NCI-H2107 treated with DMSO at 0.1 percent for 48 hours (cell line): ENCODE results near the gene BTN1A1.
"Not testable (repeated sequence)": the region's sequence is repeated elsewhere in the genome, so short reads cannot be mapped to it uniquely, and the experiment has no call there.

Experiments
- DNase-seq: peaks from one replicate; lab custom pipeline; 2025; ENCODE audit not compliant: unreplicated experiment; lab: John Stamatoyannopoulos, UW

BTN1A1 gene

DNA sequence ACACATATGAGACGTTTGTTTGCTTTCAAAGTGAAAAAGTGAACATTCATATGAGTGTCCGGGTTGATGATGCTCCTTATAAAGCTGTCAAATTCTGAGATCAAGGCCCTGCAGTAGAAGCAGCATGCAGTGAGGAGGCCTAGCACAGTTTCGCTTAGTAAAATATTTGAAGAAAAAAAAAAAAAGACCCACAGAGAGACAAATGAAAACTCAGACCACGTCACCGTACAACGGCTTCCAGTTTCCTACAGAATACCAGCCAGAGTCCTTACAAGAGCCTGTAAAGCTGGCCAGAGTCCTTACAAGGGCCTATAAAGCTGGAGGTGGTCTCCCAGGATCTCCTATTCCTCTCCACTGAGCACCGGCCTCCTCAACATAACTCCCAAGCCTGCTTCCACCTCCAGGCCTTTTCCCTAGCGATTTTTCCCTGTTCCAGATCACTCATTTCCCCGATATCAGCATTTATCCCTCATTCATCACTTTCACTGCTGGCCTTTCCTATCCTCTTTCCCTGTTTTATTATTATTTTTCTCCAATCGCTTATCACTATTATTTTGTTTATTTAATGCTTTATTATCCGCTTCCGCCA lies 36.6 kb downstream of the BTN1A1 start:
- no peak for DNase-seq

DNA sequence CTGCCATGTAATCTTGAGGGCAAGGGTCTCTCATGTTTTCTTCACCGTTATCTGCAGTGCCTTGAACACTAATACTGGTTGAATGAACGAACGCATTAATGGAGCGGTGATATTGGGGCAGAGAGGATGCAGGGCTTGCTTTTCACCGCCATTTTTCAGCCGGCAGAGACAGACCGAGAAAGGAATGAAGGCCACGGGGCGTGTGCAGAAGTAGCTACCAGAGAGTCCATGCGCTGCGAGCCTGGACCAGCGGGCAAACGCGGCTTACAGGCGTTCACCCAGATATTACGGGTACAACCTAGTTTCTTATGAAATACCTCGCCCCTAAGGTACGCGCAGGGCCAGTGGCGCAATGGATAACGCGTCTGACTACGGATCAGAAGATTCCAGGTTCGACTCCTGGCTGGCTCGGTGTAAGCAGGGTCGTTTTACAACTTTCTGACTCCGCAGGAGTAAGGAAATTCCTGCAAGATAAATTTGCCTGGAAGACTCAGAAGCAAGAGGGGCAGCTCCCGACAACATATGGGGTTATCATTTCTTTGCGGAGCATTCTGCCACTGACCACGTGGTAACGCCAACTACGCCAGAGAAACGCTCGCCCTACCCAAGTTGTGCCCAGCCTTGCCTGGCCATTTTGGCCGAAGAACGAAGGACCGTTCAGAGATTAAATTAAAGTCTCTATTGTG lies 37.2 kb downstream of the BTN1A1 start:
- peak; percentile 66 for DNase-seq

DNA sequence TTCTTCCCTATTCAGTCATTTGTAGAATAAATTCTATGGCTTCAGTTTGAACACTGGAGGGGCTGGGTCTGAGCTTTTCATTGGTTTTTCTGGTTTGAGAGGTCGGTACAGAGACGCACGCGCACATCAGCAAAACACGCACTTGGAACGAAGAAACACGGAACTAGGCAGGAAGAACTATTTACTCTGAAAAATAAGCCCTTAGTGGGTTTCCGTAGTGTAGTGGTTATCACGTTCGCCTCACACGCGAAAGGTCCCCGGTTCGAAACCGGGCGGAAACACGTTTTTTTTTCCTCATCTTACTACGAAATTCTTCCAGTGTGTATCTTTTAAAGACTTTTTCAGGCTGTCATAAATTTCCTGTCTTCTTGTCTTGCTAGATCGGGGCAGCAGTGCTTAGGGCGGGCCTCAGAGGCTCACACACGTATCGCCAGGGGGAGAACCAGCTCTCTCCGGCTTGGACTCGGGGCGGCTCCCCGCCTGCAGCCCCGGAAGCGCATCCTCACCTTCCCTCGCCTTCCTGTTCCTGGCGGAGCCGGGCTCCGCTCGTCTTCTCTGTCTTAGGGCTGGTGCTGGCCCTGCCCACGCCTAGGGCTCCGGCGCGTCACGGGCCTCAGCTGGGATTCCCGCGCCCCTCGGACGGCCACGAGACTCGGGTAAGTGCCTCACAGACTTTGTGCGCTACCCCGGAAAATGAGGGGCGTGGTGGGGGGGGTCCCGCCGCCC lies 37.9 kb downstream of the BTN1A1 start, which contains the start of gene HMGN4:
Gene HMGN4, plus strand, starts transcription at position 521 of the 726 bp plus-strand sequence. CDS start 6,841 bp downstream, outside the sequence.
- DNase-seq: peak; percentile 56

DNA sequence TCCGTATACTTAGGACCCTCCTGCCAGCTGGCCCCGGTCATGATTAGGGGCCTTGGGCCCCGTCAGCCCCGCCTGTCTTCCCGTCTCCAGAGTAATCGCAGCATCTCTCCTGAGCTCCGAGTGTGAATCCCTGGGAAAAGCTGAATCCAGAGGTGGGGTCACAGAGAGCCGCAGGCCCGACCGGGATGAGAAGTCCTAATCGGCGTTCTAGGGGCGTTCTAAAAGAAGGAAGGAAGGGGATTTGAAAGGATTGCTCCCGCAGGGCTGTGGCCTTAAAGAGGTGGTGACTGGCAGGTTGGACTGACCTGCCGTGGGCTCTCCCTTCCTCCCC lies 38.4 kb downstream of the BTN1A1 start:
- no peak for DNase-seq

DNA sequence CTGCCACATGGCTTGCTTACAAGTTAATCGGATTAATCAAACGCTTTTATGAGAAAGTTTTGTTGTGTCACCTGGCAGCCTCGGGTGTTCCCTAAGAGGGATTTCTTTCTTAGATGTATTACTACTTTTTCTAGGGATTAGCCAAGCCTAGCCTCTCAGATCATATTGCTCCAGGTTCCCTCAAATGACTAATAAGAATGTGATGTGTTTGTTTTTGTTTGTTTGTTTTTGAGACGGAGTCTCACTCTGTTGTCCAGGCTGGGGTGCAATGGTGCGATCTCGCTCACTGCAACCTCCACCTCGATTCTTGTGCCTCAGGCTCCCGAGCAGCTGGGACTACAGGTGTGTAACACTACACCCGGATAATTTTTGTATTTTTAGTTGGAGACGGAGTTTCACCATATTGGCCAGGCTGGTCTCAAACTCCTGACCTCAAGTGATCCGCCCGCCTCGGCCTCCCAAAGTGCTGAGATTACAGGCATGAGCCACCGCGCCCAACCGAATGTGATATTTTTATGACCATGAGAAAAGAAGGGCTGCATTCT lies 39.0 kb downstream of the BTN1A1 start:
- no peak for DNase-seq

DNA sequence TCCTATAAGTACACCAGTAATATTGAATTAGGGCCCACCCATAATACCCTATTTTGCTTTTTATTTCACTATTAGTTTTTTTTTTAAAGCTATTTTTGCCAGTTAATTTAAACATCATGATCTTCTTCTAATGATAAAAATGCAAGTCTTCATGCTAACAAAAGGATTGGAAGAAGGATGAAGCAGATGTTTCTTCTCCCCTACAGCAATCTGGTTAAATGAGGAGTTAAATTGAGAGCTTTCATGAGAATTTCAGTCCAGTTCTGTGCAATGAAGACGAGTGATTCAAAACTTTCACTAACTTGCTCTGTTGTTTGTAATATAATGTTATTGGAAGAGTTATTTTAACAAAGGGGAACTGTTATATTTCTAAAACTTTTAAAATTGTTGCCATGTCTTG lies 41.5 kb downstream of the BTN1A1 start:
- DNase-seq: no peak

DNA sequence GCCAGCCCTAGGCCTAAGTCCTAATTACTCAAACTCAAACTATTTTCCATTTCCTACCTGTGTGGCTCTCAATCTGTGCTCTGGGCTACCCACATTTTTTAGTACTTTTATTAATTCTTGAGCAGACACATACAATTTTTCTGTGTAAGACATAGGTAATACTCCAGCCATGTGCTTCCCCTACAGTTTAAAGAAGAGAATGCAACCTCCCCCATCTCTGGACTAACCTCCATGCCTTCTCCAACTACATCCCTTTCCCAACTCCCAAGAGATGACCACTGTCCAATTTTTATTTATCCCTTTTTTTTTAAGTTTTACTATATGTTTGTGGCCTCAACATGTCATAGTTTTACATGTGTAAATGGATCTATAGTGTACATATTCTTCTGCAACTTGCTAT lies 43.9 kb downstream of the BTN1A1 start:
- DNase-seq: no peak

DNA sequence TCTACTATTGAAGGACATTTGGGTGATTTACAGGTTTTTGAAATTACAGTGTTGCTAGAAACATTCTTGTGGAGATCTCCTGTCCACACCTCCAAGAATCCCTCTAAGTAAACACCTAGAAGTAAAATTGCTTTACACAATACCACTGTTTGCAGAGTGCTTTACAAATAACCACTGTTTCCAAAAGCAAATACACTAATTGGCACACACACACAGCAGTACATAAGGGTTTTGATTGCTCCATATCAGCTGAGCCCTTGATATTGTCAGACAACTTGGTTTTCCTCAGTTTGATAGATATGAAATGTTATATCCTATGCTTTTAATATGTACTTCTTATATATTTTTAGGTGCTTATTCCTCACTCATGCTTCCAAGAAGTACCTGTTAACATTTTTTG lies 44.4 kb downstream of the BTN1A1 start:
- no peak for DNase-seq

DNA sequence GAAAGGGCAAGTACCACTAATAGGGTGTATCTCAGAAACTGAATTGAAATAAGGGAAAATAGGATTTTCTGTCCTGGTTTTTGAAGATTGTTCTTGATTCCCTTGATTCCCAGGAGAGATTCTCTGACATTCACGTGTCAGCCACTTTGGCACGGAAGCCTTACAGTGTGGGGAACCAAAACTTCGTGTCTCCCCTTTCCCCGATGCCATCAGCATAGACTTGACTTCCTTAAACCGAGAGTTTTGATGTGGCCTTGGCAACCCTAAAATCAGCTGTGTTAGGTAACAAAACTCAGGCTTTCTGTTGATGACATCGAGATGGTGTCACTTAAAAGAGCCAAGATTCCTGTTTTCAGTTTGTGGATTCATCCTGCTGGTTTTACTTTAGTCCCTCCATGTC lies 45.5 kb downstream of the BTN1A1 start:
- DNase-seq: no peak

DNA sequence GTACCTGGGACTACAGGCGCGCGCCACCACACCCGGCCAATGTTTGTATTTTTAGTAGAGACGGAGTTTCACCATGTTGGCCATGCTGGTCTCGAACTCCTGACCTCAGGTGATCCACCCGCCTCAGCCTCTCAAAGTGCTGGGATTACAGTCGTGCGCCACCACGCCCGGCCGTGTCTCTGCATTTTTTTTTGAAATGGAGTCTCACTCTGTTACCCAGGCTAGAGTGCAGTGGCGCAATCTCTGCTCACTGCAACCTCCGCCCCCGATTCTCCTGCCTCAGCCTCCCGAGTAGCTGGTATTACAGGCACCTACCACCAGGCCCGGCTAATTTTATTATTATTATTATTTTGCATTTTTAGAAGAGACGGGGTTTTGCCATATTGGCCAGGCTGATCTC lies 47.3 kb downstream of the BTN1A1 start:
- not testable (repeated sequence) for DNase-seq

DNA sequence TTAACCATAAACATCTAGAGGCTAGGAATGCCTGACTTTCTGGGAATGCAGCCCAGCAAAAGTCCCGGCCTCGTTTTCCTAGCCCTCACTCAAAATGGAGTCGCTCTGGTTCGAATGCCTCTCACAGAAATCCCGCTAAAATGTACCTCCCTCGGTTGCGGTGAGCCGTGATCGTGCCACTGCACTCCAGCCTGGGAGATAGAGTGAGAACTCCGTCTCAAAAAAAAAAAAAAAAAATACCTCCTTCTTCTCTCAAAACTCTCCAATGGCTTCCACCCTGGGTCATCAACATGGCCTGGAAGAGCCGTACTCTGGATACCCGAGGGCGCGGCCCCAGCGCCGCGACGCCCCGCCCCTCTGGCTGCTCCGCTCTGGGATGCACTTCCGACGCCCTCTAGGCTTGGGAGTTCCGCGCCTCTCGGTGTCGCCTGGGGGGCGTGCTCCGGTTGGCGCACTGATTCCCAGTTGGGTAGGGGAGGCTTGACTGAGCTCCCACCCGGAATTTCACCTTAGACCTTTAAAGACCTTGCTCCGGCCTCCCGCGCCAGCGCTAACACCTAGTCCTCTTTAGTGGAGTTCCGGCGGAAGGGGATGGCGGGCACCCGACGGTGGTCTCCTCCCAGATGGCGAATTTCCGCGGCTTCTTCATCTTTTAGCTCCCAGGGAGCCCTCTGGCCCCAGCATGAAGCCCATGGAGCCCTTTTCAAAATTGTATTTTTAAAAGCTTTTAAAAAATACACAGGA lies 50.3 kb downstream of the BTN1A1 start:
- no peak for DNase-seq

DNA sequence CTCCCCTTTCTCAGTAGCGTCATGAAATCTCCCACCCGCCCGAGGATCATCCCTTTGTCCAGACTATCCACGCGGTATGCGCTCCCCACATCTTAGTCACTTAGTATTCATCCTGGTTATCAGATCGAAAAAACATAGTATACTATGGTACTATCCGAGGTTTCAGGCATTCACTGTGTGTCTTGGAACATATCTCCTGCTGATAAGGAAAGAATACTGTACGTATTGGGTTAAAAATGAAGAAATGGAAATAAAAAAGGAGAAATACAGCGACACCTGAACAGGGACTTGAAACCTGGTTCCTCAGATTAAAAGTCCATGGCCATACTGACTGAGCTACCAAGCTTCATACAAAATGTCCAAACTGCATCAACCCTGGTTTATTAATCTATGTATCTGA lies 52.1 kb downstream of the BTN1A1 start:
- DNase-seq: no peak

DNA sequence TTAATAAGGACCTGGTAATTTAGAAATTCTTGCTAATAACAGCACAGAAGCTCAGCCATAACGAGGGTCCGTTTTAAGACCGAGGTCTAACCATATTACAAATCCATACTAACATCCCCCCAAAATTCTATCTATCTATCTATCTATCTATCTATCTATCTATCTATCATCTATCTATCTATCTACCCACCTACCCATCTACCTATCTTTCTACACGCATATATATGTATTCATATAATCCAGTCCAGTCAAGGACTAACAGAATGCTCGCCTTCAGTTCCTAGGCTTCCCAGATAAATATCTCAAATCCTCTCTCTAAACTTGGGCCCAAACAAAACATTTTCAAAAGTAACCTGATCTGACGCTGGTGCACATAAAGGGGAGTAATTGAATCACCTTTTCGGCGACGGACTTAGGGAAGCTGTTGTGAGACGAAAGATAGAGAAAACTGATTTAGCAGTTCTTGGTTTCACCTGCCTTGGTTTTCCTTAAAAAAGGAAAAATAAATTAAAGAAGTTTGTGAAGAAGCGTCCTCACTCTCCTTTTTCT lies 52.6 kb downstream of the BTN1A1 start:
- no peak for DNase-seq

DNA sequence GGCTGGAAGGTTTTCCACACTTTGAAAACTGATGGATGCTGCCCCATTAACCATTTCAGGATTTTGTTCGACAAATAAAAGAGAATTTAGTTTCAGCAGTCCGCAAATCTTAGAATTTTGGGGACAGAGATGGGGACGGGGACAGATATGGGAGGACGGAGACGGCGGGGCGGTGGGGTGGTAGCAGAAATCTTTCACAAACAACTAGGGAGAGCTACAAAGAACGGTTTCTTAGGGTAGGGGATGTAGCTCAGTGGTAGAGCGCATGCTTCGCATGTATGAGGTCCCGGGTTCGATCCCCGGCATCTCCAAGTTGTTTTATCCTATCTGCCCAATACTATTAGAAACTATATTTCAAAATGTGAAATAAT lies 53.1 kb downstream of the BTN1A1 start:
- peak; percentile 46 for DNase-seq

DNA sequence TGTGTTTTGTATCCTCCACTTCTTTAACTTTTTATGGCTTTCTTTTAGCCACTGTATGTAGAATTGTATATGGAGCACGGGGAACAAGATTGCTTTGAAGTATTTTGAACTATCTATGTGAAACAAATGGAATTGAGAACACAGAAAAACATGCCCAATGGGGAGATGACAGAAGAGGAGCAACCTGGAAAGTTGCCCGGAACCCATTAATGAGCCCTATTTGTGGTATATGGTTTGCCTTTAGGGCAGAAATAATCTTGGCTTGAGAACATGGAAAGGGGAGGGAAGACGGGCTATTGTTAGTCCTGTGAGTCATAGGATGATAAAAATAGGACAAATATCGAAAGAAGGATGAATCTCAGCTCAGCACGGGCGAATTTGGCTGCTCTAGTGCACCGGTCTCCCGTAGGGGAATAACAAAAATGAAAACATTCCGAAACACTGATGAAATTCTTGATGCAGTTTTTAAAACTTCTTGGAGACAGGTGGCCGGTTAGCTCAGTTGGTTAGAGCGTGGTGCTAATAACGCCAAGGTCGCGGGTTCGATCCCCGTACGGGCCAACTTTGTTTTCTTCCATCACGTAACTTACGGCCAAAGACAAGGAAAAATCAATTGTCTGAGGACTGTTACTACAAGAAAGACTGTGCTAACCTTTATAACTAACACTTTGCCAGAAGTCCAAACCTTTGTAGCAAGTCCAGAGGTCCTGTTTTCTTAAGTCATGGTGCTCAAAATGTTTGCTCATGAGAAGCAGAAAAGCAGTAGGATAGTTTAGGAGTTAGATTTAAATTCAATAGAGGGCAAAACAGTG lies 53.7 kb downstream of the BTN1A1 start:
- peak; percentile 18 for DNase-seq

DNA sequence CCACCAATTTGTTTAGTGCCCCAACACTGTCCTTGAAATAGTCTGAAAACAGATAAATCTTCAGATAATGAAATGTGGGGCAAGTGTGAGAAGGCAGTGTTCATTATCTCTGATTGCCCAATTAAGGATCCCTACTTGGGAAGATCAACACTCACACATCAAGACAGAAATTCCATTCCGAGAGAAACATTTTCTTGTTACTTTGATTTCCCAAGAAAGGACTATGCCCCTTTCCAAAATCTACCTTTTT lies 54.3 kb downstream of the BTN1A1 start:
- no peak for DNase-seq

DNA sequence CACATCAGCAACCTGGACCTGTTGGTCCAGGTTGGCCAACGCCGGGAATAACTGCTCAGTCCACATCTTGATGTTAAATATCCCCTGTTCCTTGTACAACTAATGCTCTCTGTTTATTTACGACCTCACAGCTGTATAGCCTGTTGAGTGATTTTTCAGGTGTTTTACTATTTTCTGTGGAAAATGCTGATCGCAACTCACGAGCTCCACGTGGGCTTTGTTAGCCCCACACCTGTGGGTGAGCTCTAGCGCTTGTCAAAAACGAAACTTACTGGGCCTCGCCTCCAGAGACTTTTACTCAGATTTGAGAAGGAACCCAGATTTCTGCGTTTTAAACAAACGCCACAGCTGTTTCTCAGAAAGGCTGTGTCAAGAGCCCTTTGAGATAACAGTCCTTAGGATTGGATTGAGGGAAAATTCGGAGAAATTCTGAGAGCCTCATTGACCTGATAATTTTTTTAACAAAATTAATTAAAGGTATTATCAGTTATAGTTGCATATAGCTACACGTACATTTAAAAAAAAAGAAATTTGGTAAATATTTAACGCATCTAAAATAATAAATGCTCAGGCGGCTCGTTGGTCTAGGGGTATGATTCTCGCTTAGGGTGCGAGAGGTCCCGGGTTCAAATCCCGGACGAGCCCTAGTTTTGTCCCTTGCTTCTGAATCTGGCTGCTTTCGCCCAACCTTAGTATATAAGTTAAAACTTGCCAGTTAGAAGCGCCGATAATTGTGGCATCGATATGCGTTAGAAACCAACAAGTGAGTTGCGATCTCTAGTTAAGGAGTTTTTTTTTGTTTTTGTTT lies 54.8 kb downstream of the BTN1A1 start:
- no peak for DNase-seq

DNA sequence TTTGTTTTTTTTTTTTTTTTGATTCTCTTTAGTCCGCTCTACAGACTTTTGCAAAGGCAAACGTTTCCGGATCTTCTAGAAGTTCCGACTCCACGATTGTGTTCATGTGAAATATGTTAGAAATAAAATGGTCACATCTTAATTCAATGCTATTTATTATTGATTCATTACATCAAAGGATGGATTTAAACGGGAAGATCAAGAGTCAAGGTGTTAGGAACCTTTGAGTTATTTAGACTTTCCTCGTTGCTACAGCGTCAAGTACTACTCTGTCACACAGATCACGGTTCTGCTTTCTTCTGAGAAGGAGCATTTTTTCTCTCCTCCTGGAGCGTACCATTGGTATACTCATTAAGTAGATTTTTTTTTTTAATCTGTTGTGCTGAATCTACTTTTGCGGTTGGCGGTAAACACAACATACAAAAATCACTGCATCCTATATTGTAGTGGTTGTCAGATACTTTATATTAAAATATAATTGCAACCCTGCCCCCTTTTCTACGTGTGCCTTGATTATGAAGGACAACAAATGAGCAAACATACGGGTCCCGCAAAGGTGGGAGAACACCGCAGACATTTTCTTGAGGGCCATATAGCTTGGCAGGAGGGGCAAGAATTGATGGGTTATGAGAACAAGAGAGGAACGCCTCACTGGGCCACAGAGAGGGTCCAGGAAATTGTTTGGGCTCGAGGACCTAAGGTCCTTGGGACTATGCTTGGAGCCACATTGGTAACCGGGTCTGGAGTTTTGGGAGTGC lies 55.6 kb downstream of the BTN1A1 start:
- DNase-seq: no peak
